Measurements from ENCODE around the gene CHD1. TPM values are rescaled to one million over a fixed set of nuclear protein-coding genes. Genes with fewer than 3 reads are reported as not detected.
A peak's percentile ranks its signal among the peaks of the same experiment; 100 is the strongest.

CHD1 gene
- total RNA-seq, 2 experiments from 2014 or later = 217 to 228 TPM

DNA sequence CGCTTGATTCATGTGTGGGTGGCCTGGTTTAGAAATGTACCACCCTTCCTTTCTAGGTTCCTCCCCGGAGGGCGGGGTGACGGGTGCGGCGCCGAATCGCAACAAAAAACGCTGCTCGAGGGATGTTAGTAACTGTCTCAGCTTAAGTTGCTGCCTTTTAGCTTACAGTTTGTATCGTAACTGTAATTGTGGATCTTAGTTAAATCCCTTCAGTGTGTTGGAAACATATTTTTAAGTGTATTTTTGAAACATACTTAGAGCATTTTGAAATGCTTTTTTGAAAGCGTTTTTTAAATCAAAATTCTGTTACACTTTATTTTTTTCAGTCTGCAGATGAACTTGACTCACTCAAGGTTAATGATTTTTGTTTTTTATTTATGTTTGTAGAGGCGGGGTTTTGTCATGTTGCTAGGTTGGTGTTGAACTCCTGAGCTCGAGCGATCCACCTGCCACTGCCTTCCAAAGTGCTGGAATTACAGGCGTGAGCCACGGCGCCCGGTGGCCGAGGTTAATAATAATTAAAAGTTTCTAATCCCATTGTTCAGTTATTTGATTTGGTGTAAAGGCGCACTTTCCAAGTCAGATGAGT is 997 bp upstream of the CHD1 start:
- peaks cover 65% of the 10 kb centered on the region for H3K36me3 Mint-ChIP-seq (ENCODE audit: low read depth)
- ChIA-PET CTCF (no interaction called here), POLR2A (interaction anchor here (0.7 to 6.2 kb wide), 35 partner anchors 8 to 1994 kb away, joined by 3 to 109 read pairs (median 8); partner anchors contain the start of genes FAM174A, LNPEP, RGMB and RIOK2)
- no peaks in the 10 kb centered on the region for H3K27me3 ChIP-seq (ENCODE audit: control insufficient read depth in 1 of 2, insufficient read depth in 2 of 2, low read length in 2 of 2)
- no peak for TF ChIP-seq CTCF (IDR thresholded peaks at IDR 0.05)
- peak overlapping the region; percentile 97 for H3K4me3 ChIP-seq (ENCODE audit: low read length)
- peaks cover 32% of the 10 kb centered on the region for H3K36me3 ChIP-seq (ENCODE audit: insufficient read depth, low read length)
- intact Hi-C loops (cut with DNase I, micrococcal nuclease) = loop anchor here (2.0 to 10.0 kb wide), 7 partner anchors 23 to 1972 kb away; partner anchors contain the start of genes FAM174A (in 1 of the 2), RGMB (in 1 of the 2), RIOK2 (in 1 of the 2) and ST8SIA4 (in 1 of the 2)
- peak overlapping the region; percentile 100 for H3K27ac ChIP-seq (ENCODE audit: low read depth in 1 of 2, low read length in 2 of 2)
- no peaks in the 10 kb centered on the region for H3K27me3 Mint-ChIP-seq
- ATAC-seq (ENCODE audit: poor library complexity) (no peak), DNase-seq (peak in 4 of 14 experiments; percentile 37 to 97 (median 91))
- H3K4me1 ChIP-seq (ENCODE audit: insufficient read depth, low read length) = peaks cover 20% of the 10 kb centered on the region
- peak overlapping the region; percentile 99 for H3K4me3 Mint-ChIP-seq
- peak overlapping the region; percentile 97 for H3K27ac Mint-ChIP-seq
- peaks cover 69% of the 10 kb centered on the region for H3K4me1 Mint-ChIP-seq (ENCODE audit: low read depth)
- no peaks in the 10 kb centered on the region for H3K9me3 ChIP-seq (ENCODE audit: control insufficient read depth in 1 of 2, insufficient read depth in 1 of 2, low read length in 2 of 2)
- no peaks in the 10 kb centered on the region for H3K9me3 Mint-ChIP-seq

GRCh38 chr5:98927989-98928872 is 576 bp downstream of the CHD1 start:
- H3K9me3 ChIP-seq (ENCODE audit: control insufficient read depth in 1 of 2, insufficient read depth in 1 of 2, low read length in 2 of 2) = no peaks in the 10 kb centered on the region
- H3K4me3 Mint-ChIP-seq = peak overlapping the region; percentile 99
- H3K27me3 ChIP-seq (ENCODE audit: control insufficient read depth in 1 of 2, insufficient read depth in 2 of 2, low read length in 2 of 2) = no peaks in the 10 kb centered on the region
- DNase-seq (peak in 10 of 14 experiments; percentile 11 to 57 (median 28)), ATAC-seq (ENCODE audit: poor library complexity) (peak; percentile 1)
- no peak for TF ChIP-seq CTCF (IDR thresholded peaks at IDR 0.05)
- H3K9me3 Mint-ChIP-seq = no peaks in the 10 kb centered on the region
- peaks cover 48% of the 10 kb centered on the region for H3K36me3 ChIP-seq (ENCODE audit: insufficient read depth, low read length)
- H3K4me1 ChIP-seq (ENCODE audit: insufficient read depth, low read length) = peaks cover 23% of the 10 kb centered on the region
- peak overlapping the region; percentile 96 to 100 for H3K27ac ChIP-seq (ENCODE audit: low read depth in 1 of 2, low read length in 2 of 2)
- H3K27me3 Mint-ChIP-seq = no peaks in the 10 kb centered on the region
- peaks cover 80% of the 10 kb centered on the region for H3K36me3 Mint-ChIP-seq (ENCODE audit: low read depth)
- peaks cover 68% of the 10 kb centered on the region for H3K4me1 Mint-ChIP-seq (ENCODE audit: low read depth)
- peak overlapping the region; percentile 97 for H3K4me3 ChIP-seq (ENCODE audit: low read length)
- POLR2A ChIA-PET = interaction anchor here (0.8 to 6.2 kb wide), 23 partner anchors 8 to 1974 kb away, joined by 3 to 109 read pairs (median 12); partner anchors contain the start of genes RGMB, RIOK2 and ST8SIA4
- CTCF ChIA-PET = no interaction called here
- intact Hi-C loops (cut with DNase I, micrococcal nuclease) = loop anchor here (2.0 to 5.0 kb wide), 5 partner anchors 21 to 1974 kb away; partner anchors contain the start of genes RGMB (in 1 of the 2), RIOK2 (in 1 of the 2) and ST8SIA4 (in 1 of the 2)
- H3K27ac Mint-ChIP-seq = peak overlapping the region; percentile 97

Measured in CD4-positive, alpha-beta T cell (primary cell).